ENCODE measurements around the gene LEP.

GRCh38 chr7:128270826-128271272 lies 29.8 kb downstream of the LEP start:
- TF ChIP-seq CTCF (IDR thresholded peaks at IDR 0.05) (no peak), POLR2AphosphoS5 (IDR thresholded peaks at IDR 0.05; ENCODE audit: low read depth, low read length) (no peak)

Data from Panc1 (cell line).